Non-pigmented ciliary epithelial cell (primary cell): ENCODE measurements around the gene GPR156.
"Not testable (repeated sequence)": the region's sequence is repeated elsewhere in the genome, so short reads cannot be mapped to it uniquely, and the experiment has no call there.

ENCODE experiments used
- DNase-seq: peaks from one replicate; pipeline ENCODE4 v3.0.0-alpha.2; 2010; ENCODE audit warnings: low read depth

Gene GPR156

DNA sequence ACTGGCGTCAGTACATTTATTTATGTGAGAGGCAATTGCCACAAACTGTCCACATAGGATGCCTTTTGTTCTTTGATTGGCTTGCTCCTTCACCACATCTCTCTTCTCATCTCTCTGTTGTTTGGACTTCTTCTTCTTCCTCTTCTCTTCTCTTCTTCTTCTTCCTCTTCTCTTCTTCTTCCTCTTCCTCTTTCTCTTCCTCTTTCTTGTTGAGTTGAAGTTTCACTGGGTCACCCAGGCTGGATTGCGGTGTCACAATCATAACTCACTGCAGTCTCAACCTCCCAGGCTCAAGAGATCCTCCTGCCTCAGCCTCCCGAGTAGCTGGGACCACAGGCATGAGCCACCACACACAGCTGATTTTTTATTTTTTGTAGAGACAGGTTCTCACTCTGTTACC, 123.1 kb downstream of the GPR156 start:
- no peak for DNase-seq

DNA sequence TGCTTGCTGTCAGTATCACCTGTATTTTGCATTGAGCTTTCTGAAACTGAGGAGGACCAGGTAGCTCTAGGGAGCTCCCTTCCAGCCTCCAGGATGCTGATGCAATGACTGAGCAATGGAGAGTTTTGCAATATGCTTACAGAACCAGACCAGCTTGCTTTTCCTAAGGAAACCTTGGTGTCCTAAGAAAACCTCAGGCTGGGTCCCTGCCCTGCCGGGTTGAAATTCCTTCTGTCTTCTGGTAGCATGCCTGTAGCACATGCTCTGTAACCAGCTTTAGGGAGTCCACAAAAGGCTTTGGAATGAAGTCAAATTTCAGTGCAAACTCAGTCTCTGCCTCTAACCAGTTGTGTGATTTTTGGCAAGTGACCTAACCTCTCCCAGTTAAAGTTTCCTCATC, 125.0 kb downstream of the GPR156 start:
- DNase-seq, result peak; percentile 86

DNA sequence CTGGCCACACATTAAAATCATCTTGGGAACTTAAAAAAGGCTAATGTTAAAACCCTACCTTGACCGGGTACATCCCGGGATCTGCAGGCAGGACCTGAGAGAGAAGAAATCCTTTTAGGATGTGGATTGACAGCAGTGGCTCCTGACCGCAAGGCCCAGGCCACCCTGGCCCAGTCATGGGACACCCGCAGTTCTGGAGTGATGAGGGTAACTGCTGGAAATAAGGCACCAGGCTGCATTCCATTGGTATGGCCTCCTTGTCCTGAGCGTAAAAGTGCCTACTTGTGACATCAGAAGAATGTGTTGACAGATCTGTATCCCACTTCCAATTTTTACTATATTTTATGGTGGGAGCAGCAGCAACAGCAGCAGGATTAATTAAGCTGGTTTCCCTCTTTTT, 127.3 kb downstream of the GPR156 start:
- DNase-seq, result no peak

DNA sequence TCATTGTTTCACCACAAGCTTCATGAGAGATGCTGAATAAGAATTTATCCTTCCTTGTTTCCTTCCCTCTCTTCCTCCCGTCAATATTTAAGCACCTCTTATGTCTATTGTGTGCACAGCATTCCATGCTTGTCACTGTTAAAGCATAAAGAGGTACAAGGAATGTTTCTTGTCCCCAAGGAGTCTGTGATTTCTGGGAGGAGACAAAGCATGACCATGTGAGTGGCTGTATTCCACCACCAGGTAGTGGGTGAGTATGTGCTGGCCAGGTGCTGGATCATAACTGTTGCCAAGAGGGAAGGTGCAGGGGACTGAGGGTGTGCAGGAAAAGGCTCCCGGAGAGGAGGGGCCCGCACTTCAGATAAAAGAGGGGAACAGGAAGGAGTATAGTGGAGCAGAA, 127.9 kb downstream of the GPR156 start:
- no peak for DNase-seq

DNA sequence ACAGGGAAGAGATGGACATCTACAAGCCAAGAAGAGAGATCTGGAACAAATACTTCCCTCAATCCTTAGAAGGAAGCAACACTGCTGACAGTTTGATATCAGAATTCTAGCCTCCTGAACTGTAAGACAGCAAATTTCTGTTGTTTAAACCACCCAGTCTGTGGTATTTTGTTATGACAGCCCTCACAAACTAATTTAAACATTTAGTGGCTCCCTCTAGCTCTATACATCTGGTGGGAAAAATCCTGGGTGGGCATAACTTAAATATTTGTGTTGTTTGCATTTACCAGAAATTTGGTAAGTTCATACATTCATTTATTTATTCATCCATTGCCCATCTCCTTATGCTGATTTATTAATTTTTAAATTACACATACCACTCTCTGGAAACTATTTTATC, 128.3 kb downstream of the GPR156 start:
- DNase-seq, result no peak

DNA sequence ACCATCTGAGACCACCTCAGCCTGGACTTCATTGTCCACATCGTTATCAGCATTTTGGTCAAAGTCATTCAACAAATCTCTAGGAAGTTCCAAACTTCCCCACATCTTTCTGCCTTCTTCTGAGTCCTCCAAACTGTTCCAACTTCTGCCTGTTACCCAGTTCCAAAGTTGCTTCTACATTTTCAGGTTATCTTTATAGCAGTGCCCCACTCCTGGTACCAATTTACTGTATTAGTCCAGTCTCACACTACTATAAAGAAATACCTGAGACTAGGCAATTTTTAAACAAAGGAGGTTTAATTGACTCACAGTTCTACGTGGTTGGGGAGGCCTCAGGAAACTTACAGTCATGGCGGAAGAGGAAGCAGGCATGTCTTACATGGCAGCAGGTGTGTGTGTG, 129.3 kb downstream of the GPR156 start:
- DNase-seq, result not testable (repeated sequence)

DNA sequence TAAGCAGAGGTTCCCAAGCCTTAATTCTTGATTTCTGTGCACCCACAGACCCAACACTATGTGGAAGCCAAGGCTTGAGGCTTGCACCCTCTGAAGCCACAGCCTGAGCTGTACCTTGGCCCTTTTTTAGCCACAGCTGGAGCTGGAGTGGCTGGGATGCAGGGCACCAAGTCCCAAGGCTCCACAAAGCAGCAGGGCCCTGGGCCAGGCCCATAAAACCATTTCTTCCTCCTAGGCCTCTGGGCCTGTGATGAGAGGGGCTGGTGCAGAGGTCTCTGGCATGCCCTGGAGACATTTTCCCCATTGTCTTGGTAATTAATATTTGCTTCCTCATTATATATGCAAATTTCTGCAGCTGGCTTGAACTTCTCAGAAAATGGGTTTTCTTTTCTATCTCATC, 129.9 kb downstream of the GPR156 start:
- DNase-seq, result no peak

DNA sequence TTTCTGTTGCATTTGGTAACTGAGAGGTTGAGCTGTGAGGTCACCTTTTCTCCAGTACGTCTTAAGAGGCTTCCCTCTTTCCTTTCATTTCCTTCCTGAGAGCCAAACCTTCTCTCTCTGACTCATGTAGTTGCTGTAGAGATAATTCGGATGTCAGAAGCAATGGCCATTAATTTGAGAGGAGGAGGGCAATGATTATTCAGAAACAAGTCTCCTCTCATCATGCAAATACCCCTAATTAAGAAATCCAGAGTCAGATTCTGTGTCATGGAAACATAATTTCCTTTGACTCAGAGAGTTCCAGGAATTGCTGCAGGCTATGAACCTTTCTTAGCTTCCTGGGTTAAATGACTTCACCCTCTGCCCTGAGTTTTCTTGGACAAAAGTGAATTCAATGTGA, 131.7 kb downstream of the GPR156 start:
- no peak for DNase-seq

DNA sequence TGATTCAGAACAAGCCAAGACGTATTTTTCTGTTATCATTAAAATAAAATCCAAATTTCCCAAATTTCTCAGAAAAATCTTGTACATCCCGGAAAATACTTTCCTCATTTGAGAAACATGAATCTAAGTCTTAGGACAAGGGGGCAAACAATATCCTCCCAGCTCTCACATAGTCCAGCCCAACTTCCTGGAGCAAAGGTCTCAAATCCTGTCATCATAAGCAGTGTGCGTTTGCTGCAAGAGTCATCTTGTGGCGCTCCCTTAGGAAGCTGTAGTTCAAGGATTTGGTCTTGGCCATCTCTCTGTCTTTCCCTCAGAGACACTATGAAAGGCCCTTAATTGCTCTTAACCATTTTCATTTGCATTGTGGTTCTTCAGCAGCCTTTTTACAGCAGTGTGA, 133.2 kb downstream of the GPR156 start:
- no peak for DNase-seq

DNA sequence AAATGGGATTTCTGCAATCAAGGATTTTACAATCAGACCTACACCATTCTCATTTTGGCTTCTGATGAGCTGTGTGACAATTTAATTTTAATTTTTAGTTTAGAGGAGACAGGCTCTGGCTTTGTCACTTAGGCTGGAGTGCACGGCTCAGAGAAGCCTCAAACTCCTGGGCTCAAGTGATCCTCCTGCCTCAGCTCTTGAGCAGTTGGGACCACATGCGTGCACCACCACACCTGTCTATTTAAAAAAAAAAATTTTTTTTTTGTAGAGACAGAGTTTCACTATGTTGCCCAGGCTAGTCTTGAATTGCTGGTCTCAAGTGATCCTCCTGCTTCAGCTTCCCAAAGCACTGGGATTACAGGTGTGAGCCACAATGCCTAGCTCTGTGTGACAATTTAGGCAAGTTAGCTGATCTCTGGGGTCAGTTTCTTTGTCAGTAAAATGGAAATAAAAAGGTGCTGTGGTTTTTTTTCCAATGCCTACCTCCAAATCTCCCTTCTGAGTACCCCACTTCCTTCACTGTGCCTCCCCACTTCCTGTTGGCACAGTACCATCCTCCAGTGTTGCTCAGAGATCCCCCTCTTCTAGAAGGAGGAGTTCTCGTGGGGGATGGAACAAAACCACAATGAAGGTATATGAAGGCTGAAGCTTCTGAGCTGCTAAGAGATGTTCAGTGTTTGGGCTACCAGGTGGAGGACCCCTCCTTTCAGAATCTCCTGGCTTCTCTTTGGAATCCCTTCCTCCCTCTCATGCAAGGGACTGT, 136.7 kb downstream of the GPR156 start:
- no peak for DNase-seq

DNA sequence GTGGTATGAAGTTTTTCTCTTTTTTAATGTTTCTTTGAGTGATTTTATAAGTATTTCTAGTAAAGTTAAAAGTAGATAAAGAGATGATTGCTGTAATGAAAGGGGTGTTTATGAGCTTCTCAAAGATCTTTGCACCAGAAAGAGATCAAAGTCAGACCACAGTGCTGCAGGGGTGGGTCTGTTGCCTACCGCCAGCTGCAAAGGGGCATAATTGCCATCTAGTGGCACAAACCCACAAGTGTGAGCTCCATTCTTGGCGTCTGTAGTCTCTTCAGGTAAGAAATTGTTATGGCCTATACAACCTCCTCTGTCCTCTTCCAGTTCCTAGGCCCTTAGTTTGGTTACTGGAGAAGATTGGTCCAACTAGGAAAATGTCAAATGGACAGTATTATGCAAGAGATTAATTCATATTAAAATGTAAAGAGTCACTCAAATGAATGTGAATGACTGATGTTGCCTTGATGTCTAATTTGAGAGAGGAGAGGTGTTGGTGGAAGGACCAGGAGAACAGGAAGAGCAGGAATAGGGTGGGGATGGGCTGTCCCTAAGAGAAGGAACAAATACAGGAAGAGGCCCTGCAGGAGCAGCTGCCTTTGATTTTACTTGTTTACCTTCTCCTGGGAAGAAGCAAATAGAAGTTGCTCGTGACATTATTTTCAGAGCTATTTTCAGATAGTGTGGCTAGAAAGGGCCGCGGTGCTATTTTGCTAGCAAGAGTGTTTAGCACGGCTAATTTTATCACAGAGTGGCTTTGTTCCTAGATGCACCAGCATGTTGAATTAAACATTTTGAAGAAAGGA, 137.8 kb downstream of the GPR156 start:
- DNase-seq, result no peak

DNA sequence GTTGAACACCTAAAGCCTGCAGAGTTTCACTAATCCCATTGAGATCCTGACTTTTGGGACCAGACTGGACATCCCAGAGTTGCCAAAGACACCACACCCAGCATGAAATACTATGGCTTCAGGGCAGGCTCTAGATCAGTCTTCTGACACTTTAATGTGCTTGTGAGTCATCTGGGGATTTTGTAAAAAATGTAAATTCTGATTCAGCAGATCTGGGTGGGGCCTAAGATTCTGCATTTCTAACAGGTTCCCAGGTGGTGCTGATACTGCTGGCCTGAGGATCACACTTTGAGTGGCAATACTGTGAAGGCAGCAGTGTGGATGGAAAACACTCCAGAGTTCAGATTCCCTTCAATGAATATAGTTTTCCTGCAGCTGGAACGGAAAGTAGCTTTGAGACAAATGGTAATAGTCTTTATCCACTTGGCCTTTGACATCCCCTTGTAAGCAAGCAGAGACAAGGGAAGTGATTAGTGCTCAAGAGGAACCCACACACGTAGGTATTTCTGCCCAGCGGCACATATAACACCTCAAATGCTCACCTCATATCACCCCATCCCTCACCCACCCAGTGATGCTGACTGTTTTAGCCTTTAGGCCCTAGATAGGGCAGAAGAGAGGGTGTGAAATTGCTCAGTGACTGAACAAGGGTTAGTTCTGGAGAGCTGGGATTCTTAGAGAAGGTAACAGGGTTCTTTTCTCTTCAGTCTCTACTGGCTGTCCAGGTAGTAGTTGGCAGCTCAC, 139.3 kb downstream of the GPR156 start:
- DNase-seq, result no peak

DNA sequence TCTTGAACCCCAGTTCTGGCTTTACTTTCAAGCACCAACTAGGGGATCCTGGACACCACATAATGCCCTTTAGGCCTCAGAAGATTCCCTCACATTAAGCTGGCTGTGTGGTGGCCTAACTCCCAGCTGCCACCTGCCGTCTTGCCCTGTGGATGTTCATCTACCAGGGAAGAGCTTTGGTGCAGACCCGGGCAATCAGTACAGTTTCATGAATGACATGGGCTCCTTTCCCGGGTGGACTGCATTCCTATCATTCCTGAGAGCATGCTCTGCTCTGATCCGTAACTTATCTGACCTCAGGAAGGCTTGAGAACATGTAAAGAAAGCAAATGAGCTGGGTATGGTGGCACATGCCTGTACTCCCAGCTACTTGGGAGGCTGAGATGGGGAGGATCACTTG, 140.8 kb downstream of the GPR156 start:
- DNase-seq, result no peak

DNA sequence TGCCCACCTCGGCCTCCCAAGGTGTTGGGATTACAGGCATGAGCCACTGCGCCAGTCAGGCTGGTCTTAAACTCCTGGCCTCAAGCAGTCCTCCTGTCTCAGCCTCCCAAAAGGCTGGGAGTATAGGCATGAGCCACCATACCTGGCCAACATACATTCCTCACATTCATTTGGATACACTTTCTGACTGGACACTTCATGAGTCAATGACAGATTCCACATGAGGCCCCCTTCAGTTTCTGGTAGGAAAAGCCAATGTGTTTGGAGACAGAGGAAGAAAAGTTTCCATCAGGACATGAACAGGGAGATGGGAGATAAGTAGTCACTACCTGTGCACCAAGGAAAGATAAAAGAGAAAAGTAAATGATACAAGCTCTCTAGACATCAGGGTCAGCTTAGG, 141.3 kb downstream of the GPR156 start:
- DNase-seq, result no peak

DNA sequence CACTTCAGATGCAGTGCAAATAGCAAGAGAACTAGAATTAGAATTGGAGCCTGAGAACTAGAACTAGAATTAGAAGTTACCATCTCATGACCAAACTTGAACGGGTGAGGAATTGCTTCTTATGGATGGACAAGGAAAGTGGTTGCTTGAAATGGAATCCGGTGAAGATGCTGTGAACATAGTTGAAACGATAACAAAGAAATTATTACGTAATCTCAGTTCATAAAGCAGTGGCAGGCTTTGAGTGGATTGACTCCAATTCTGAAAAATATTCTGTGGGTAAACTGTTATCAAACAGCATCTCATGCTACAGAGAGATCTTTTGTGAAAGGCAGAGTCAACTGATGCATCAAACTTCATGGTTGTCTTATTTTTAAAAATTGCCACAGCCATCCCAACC, 142.8 kb downstream of the GPR156 start:
- no peak for DNase-seq

DNA sequence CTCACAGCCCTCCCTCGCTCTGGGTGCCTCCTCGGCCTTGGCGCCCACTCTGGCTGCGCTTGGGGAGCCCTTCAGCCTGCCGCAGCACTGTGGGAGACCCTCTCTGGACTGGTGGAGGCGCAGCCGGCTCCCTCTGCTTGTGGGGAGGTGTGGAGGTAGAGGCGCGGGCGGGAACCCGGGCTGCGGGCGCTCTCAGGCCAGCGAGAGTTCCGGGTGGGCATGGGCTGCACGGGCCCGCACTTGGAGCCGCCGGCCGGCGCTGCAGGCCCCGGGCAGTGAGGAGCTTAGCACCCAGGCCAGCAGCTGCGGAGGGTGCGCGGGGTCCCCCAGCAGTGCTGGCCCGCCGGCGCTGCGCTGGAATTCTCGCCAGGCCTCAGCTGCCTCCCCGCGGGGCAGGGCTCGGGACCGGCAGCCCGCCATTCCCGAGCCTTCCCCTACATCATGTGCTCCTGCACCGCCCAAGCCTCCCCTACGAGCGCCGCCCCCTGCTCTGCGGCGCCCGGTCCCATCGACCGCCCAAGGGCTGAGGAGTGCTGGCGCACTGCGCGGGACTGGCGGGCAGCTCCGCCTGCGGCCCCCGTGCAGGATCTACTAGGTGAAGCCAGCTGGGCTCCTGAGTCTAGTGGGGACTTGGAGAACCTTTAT, 144.8 kb downstream of the GPR156 start:
- DNase-seq, result no peak

DNA sequence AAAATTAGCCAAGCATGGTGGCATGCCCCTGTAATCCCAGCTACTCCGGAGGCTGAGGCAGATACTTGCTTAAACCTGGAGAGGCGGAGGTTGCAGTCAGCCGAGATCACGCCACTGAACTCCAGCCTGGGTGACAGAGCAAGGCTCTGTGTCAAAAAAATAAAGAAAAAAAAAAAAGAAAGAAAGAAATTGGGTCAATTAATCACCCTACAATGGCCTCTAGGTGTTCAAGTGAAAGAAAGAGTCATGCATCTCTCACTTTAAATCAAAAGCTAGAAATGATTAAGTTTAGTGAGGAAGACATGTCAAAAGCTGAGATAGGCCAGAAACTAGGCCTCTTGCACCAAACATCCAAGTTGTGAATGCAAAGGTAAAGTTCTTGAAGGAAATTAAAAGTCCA, 145.9 kb downstream of the GPR156 start:
- no peak for DNase-seq

DNA sequence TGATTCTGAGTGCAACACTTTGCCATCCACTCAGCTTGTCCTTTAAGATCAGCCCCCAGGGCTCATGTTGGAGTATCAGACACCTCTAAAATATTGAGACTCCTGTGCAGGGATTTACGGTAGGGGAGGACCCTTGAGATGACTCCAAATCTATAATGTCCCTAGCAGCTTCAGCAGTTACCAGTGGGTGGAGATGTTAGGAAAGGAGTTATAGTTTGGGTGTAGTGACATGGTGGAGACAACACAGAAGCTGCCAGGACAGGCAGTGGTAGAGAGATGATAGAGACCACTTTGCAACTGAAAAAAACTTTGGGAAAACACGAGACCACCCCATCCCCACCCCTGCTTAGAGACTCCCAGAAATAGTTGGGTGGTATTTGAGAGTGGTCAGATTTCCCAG, 147.5 kb downstream of the GPR156 start:
- no peak for DNase-seq

DNA sequence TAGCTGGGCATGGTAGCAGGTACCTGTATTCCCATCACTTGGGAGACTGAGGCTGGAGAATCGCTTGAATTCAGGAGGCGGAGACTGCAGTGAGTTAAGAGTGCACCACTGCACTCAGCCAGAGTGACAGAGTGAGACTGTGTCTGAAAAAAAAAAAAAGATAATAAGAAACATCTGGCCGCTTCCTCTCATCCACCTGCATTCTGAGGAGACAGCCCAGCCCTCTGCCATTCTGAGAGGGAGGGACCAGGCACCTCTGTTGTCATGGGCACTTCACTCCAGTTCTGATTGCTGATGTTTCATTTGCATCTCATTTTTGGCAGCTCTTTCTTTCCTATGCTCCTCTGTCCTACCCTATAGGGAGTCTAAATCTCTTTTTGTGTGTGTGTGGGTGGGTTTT, 154.4 kb downstream of the GPR156 start:
- DNase-seq, result no peak

DNA sequence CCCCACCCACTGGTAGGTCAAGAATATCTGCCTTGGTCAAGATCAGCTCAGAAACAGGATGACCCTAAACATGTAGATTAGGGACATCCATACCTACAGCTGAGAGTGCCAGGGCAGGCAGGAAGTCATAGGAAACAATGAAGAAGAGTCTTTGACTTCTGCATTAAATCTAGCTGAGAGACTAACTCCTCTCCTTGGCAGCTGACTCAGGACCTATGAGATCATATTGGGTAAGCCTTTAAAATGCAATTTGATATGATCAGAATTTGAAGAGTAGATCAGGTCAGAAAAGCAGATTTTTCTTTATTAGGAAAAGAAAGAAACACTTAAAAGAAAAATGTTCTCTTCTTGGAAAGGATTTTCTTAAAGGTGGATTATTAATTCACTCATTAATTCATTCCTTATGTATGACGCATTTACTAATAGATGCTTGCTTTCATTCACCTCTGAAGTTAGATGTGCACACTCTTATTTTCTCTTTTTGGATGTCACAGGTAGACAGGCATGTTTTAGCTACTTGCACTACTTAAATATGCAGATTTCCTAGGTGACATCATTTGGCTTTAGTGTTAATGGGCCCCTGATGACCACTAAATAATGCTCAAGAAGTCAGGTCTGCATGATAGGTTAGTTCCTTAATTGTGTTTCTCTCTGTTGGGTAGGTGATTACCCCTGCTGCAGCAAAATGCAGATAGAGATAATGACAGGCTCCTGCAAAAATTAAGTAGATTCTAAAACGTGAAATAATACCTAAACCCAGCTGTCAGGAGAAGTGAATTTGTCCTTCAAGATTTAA, 155.1 kb downstream of the GPR156 start:
- DNase-seq, result no peak

DNA sequence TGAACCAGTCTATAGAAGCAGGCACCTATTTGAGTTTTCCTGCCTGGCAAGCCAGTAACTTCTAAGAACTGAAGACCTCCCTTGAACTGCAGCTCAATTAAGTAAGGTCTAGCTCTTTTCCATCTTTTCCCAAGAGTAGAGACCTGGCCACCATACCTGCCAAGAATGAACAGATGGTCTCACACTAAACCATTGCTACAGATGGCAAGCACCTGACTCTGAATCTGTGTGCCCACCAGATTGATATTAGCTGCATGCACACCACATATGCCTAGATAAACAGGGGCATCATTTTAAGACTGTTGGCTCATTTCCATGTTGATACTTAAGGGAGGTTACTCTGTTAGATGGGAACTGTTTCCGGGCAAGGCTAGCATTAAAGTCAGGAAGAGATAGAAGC, 156.0 kb downstream of the GPR156 start:
- no peak for DNase-seq

DNA sequence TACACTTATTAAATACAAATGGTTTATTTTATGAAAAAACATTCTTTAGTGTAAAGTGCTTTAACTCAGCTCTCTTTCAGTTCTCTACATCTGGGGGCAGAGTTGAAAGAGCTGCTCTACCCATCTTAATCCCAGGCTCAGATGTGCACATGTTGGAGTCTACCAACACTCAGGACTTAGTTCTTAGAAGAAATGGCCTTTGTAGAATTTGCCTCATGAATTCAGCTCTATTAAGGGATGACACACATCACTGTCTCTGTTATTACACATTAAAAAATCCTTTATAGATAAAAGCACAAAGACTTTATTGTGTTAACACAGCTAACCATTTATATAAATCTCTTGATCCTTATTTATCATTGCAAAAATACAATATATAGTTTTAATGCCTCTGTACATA, 159.0 kb downstream of the GPR156 start:
- no peak for DNase-seq
